Activated CD8-positive, alpha-beta T cell treated with anti-CD3 and anti-CD28 coated beads, Interleukin-2, amount 10 ng/mL, durations not matched to agents 7 days and 5 days (primary cell): Measurements from ENCODE around the gene ODC1. TPM values are rescaled to one million over a fixed set of nuclear protein-coding genes. Genes with fewer than 3 reads are reported as not detected.
"Not testable (repeated sequence)": the region's sequence is repeated elsewhere in the genome, so short reads cannot be mapped to it uniquely, and the experiment has no call there.

Experiments used
- ATAC-seq: fragments of 150-1000 bp; cut with Tn5 transposase; one replicate; pipeline ENCODE4 v1.10.0; 2021; ENCODE audit warnings: moderate library complexity
- CTCF ChIA-PET: fragments of 350-600 bp; sonication (Branson Sonifier 250); formaldehyde crosslinking; loops from one replicate; lab custom pipeline; 2021; ENCODE audit warnings: antibody characterized with exemption; lab: Charles Lee
- POLR2A ChIA-PET: fragments of 350-600 bp; sonication (Branson Sonifier 250); formaldehyde crosslinking; loops from one replicate; lab custom pipeline; 2021; ENCODE audit warnings: antibody characterized with exemption; lab: Charles Lee
- DNase-seq: peaks from one replicate; pipeline ENCODE4 v3.0.0-alpha.2; 2020
- H3K27ac Mint-ChIP-seq: one replicate; pipeline ENCODE4 v1.8.0; 2021; ENCODE audit warnings: mild to moderate bottlenecking, mixed read lengths
- H3K27me3 Mint-ChIP-seq: one replicate; pipeline ENCODE4 v1.8.0; 2021; ENCODE audit warnings: low read depth, mixed read lengths
- H3K36me3 Mint-ChIP-seq: one replicate; pipeline ENCODE4 v1.8.0; 2021; ENCODE audit warnings: low read depth, mixed read lengths
- H3K4me1 Mint-ChIP-seq: one replicate; pipeline ENCODE4 v1.8.0; 2021; ENCODE audit warnings: low read depth, mixed read lengths
- H3K4me3 Mint-ChIP-seq: one replicate; pipeline ENCODE4 v1.8.0; 2021; ENCODE audit warnings: mild to moderate bottlenecking, mixed read lengths
- H3K9me3 Mint-ChIP-seq: one replicate; pipeline ENCODE4 v1.8.0; 2022; ENCODE audit warnings: mixed read lengths; ENCODE audit not compliant: insufficient read depth
- total RNA-seq, 2 experiments: library from RNA; stranded (reverse); gene quantifications; one replicate each; pipeline ENCODE4 v1.2.3, GENCODE V29; 2021

ODC1 gene
- 10 to 100 TPM; 54.4 to 54.6 TPM for total RNA-seq

DNA sequence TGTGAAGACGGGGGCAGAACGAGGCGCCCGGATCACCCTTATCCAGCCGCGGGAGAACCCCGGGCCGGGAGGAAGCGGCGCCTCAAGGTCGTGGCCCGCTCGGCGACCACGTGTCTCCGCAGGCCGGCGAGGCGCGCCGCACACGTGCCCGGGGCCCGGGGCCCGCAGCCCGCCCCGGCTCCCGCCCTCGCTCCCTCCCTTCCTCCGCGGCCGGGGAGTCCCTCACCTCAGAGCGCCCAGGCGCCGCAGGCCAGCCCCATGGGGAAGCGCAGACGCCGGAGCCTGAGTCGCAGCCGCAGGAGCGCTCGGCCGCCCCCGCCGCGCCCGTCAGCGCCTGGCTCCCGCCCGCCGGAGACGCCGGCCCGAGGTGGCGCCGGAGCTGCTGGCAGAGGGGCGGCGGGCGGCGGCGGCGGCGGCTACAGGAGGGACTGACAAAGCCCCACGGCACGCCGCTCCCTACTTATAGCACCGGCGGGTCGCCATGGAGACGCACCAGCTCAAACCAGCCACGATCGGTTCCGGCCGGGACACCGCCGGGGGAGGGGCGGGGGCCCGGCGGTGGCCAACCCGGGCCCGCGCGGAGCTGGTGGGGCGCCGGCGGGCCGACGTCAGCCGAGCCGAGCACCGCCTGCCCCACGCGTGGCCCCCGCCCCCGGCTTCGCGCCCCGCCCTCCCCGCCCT, at the start of gene ODC1:
Gene ODC1 (minus strand): TSS at position 433 of the 681 bp plus-strand sequence. CDS start 3,295 bp downstream, outside the sequence.
- Mint-ChIP-seq H3K36me3 (peaks cover 22% of the 10 kb centered on the region), H3K27me3 (no peaks in the 10 kb centered on the region), H3K4me3 (peak within 1 kb of the TSS; percentile 87), H3K27ac (peak within 1 kb of the TSS; percentile 91), H3K9me3 (no peaks in the 10 kb centered on the region), H3K4me1 (peaks cover 43% of the 10 kb centered on the region)
- ChIA-PET POLR2A (interaction anchor here (0.7 to 1.9 kb wide), 10 partner anchors 13 to 330 kb away, joined by 3 to 6 read pairs (median 4); partner anchors contain the start of genes NOL10 and RRM2), CTCF (interaction anchor here (0.7 to 5.1 kb wide), 15 partner anchors 8 to 649 kb away, joined by 3 to 47 read pairs (median 4); partner anchors contain the start of gene NOL10)
- peak; percentile 96 for DNase-seq
- ATAC-seq: peak; percentile 87

DNA sequence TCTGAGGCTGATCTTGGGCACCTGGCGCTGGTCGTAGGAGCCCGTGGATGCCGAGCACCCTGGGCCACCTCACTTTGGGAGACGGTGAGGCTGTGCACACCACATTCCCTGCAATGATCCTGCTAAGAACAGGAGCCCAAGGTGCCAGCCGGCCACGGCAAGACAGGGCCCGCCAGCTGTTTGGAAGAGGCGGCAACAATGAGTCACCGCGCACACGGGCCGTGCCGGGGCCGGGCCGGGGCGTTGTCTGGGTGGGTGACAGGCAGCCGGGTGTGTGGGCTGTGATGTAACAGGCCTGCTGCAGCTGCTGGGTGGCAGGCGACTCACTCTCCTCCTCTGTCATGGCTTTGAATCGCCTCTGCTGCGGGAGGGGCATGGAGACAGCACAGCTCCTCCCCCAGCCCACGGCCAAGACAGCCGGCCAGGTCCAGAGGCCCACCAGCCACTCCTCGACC, 49.7 kb upstream of the ODC1 start:
- ATAC-seq (peak; percentile 46), DNase-seq (peak; percentile 45)
- Mint-ChIP-seq H3K27ac (no peak overlapping the region), H3K36me3 (no peaks in the 10 kb centered on the region), H3K9me3 (no peaks in the 10 kb centered on the region), H3K4me3 (no peak overlapping the region), H3K27me3 (peaks cover 25% of the 10 kb centered on the region), H3K4me1 (peaks cover 14% of the 10 kb centered on the region)
- CTCF ChIA-PET: no interaction called here
- POLR2A ChIA-PET: no interaction called here

DNA sequence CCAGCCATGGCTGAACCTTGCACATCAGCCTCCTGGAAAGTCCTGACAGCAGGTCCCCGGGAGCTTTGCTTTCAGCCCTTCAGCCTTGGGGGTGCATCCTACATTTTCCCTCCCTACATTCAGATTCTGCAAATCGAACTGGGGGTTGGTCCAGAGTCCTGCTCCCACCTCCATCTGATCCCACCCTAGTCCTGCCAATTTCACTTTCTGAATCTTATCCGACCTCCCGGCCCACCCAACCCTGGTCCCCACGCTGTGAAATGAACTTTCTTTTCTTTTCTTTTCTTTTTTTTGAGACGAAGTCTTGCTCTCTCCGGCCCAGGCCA, 47.8 kb upstream of the ODC1 start:
- DNase-seq: no peak
- ATAC-seq: no peak
- peaks cover 14% of the 10 kb centered on the region for H3K4me1 Mint-ChIP-seq
- no peak overlapping the region for H3K4me3 Mint-ChIP-seq
- H3K27ac Mint-ChIP-seq: no peak overlapping the region
- H3K27me3 Mint-ChIP-seq: peaks cover 28% of the 10 kb centered on the region
- POLR2A ChIA-PET: no interaction called here
- no peaks in the 10 kb centered on the region for H3K36me3 Mint-ChIP-seq
- no peaks in the 10 kb centered on the region for H3K9me3 Mint-ChIP-seq
- CTCF ChIA-PET: no interaction called here

DNA sequence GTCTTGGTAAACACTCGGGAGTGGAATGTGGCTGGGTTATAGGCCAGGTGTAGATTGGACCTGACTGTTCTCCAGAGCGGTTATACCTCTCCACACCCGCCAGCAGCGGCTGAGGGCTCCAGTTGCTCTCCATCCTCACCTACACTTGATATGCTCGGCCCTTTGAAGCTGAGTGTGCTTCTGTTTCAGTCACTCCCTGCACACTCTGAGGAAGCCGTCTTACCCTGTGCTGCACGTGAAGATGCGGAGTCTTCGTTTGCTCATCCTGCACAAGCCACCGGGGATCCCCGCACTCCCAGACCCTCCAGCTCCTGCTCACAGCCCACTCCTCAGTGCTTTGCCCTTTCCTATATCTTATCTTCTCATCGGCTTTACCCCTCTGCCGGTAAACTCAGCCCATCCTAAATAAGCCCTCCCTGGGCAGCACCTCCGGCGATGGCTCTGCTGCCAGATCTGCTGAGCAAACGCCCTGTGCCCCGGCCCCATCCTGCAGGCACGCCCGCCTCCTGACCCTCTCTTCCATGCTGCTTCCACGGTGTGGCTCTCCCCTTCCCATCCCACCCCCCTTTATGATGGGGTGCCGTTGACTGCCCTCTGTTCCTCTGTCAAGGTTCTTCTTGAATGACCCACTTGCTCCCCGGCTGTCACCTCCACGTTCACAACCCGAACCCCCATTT, 47.3 kb upstream of the ODC1 start:
- POLR2A ChIA-PET: no interaction called here
- Mint-ChIP-seq H3K9me3 (no peaks in the 10 kb centered on the region), H3K36me3 (no peaks in the 10 kb centered on the region), H3K4me1 (peaks cover 14% of the 10 kb centered on the region), H3K27me3 (peaks cover 28% of the 10 kb centered on the region), H3K27ac (no peak overlapping the region), H3K4me3 (no peak overlapping the region)
- ATAC-seq (no peak), DNase-seq (no peak)
- CTCF ChIA-PET: no interaction called here

DNA sequence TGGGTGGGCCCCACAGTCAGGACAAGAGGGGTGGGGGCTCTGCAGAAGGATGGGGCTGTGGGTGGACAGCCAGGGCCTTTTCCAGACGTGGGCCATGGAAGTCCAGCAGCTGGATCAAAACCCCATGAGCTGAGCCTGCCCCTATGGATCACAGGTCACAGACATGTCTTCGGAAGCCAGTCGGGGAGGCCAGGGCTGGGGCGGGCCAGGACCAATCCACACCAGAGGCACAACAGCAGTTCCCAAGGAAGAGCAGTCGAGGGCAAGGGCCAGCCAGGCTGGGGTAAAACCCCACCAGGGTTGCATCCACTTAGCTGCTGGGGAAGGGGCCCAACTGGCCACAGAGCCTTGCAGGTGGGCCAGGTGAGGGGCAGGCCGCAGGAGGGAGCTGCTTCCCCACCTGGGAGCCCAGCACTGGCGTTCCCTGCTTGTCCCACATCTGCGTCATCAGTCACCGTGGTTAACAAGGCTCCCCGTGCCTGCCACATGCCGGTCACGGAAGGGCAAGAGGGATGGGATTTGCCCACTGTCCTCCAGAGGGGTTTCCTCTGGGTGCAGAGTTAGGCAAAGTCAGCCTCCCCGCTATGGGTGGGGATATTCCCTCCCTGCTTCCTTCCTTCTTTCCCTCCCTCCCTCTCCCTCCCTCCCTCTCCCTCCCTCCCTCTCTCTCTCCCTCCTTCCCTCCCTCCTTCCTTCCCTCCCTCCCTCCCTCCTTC, 46.4 kb upstream of the ODC1 start:
- no peak overlapping the region for H3K27ac Mint-ChIP-seq
- no peaks in the 10 kb centered on the region for H3K9me3 Mint-ChIP-seq
- no peaks in the 10 kb centered on the region for H3K36me3 Mint-ChIP-seq
- no peak for ATAC-seq
- ChIA-PET CTCF (no interaction called here), POLR2A (no interaction called here)
- no peak overlapping the region for H3K4me3 Mint-ChIP-seq
- peaks cover 28% of the 10 kb centered on the region for H3K27me3 Mint-ChIP-seq
- no peak for DNase-seq
- H3K4me1 Mint-ChIP-seq: peaks cover 14% of the 10 kb centered on the region

DNA sequence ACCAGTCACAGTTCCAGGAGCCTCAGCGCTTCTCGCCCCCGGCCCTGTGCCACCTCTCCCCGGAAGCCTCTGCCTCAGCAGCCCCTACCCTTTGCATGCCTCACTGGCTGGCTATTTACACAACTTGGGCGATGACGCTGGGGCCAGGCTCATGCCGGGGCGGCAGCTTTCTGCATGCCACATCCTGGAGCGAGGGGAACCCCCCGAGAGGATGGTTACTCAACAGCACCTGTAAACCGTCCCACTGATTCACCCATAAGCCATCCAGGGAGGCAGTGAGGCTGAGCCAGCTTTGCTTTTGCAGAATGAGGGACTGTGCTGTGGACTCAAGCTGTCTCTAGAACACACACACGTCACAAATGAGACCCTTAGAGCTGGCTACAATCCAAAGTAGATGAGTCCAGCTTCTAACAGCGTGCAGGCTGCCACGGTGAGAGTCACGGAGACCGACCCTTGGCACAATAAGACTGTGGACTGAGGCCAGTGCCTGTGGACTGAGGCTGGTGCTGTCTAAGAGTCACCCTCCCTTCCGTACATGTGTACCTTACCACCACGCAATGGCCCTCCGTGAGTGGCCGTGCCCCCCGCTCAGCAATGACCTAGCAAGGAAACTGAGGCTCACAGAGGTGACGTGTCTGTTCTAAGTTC, 45.6 kb upstream of the ODC1 start:
- H3K4me1 Mint-ChIP-seq: peaks cover 14% of the 10 kb centered on the region
- ATAC-seq: peak; percentile 97
- peak; percentile 84 for DNase-seq
- H3K4me3 Mint-ChIP-seq: no peak overlapping the region
- H3K27ac Mint-ChIP-seq: peak overlapping the region; percentile 77
- no peaks in the 10 kb centered on the region for H3K36me3 Mint-ChIP-seq
- ChIA-PET POLR2A (interaction anchor here (0.6 to 1.1 kb wide), 2 partner anchors 16 to 46 kb away, joined by 3 read pairs; partner anchors contain the start of gene ODC1), CTCF (no interaction called here)
- no peaks in the 10 kb centered on the region for H3K9me3 Mint-ChIP-seq
- peaks cover 24% of the 10 kb centered on the region for H3K27me3 Mint-ChIP-seq

DNA sequence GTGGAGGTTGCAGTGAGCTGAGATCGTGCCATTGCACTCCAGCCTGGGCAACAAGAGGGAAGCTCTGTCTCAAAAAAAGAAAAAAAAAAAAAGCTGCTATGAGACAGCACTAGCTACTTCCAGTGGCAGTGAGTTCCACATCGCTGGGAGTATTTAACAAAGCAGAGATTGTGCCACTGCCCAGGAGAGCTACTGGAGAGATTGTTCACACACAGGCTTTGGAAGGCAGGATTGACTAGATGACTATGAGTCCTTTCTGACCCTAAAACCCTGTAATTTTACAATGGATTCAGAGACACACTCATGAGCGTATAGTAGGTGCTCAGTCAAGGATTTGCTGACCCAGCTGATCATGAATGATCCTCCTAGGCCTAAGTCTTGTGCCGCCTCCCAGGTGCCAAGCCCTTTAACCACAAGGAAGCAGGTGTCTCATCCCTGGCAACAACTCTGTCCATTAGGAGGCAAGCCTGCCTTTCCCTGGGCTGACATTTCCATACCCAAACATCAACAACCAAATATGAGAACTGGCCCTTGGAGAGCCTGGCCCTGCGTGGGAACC, 45.0 kb upstream of the ODC1 start:
- H3K27ac Mint-ChIP-seq: peak overlapping the region; percentile 77
- peaks cover 14% of the 10 kb centered on the region for H3K4me1 Mint-ChIP-seq
- DNase-seq: no peak
- no peaks in the 10 kb centered on the region for H3K9me3 Mint-ChIP-seq
- no peaks in the 10 kb centered on the region for H3K36me3 Mint-ChIP-seq
- ATAC-seq: peak; percentile 6
- CTCF ChIA-PET: no interaction called here
- peaks cover 22% of the 10 kb centered on the region for H3K27me3 Mint-ChIP-seq
- POLR2A ChIA-PET: interaction anchor here (0.6 to 1.1 kb wide), 2 partner anchors 16 to 45 kb away, joined by 3 read pairs; partner anchors contain the start of gene ODC1
- H3K4me3 Mint-ChIP-seq: no peak overlapping the region

DNA sequence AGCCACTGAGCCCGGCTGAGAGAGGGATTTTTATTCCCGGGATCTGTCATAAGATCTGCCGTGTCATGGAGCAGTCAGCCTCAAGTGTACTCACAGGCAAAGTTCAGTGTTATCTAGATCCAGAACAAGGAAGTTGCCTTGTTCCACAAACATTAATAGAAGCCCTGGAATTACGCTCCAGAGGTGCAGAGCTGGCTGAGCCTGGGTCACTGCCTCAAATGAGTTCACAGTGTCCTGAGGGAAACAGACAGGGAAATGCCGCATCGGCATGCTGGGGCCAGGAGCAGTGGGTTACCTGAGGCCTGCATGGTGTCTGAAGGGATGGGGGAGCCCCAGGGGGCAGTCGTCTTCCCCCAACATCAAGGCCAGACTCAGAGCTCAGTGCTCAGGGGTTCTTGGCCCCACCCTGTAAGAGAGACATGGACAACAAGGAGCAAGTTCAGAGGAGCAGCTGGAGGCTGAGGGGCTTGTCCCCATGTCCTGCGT, 42.7 kb upstream of the ODC1 start:
- Mint-ChIP-seq H3K4me3 (no peak overlapping the region), H3K27me3 (peaks cover 20% of the 10 kb centered on the region), H3K9me3 (no peaks in the 10 kb centered on the region), H3K4me1 (peaks cover 14% of the 10 kb centered on the region), H3K27ac (no peak overlapping the region), H3K36me3 (no peaks in the 10 kb centered on the region)
- ChIA-PET POLR2A (no interaction called here), CTCF (no interaction called here)
- DNase-seq (no peak), ATAC-seq (no peak)

DNA sequence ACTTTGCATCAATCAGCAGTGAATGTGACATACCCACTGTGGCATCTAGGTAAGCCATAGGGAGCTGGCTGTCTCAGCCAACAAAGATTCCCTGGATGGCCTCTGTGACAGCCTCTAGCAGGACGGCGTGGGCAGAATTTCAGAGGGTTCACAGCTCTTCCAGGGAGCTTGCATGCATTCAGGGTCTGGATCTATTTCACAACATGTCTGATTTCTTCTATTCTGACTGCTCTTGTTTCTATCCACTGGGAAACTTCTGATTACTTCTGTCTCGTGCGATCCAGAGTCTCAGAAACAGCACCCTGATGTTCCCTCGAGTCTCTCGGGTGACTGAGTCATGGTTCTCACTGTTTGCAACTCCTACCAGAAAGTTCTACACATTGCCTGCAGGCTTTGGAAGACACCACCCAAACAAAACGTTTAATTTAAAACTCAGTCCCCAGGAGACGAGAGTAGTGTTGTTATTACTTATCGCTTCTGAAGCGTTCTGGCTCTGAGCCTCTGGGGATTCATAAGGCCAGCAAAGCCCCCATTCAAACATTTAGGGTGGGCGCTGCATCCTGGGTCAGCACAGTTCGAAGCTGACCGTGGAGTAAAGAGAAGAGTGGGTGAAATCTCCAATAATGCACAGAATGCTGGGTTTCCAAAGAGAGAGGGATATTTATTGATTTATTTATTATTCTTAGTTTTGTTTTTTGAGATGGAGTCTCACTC, 41.9 kb upstream of the ODC1 start:
- ChIA-PET POLR2A (no interaction called here), CTCF (no interaction called here)
- ATAC-seq: no peak
- Mint-ChIP-seq H3K27ac (no peak overlapping the region), H3K36me3 (no peaks in the 10 kb centered on the region), H3K27me3 (peaks cover 21% of the 10 kb centered on the region), H3K4me3 (no peak overlapping the region), H3K4me1 (peaks cover 13% of the 10 kb centered on the region), H3K9me3 (no peaks in the 10 kb centered on the region)
- DNase-seq: no peak

DNA sequence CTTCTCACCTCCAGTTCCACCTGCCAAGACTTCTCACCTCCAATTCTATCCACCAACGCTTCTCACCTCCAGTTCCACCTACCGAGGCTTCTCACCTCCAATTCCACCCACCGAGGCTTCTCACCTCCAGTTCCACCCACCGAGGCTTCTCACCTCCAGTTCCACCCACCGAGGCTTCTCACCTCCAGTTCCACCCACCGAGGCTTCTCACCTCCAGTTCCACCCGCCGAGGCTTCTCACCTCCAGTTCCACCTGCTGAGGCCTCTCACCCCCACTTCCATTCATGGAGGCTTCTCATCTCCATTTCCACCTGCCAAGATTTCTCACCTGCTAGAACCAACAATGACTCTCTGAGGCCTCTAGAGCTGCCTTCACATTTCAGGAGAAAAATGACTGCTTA, 40.0 kb upstream of the ODC1 start:
- DNase-seq, CTCF ChIA-PET, H3K27ac Mint-ChIP-seq, H3K4me3 Mint-ChIP-seq, H3K4me1 Mint-ChIP-seq, H3K9me3 Mint-ChIP-seq, H3K36me3 Mint-ChIP-seq, ATAC-seq, POLR2A ChIA-PET: not testable (repeated sequence)
- peaks cover 35% of the 10 kb centered on the region for H3K27me3 Mint-ChIP-seq

DNA sequence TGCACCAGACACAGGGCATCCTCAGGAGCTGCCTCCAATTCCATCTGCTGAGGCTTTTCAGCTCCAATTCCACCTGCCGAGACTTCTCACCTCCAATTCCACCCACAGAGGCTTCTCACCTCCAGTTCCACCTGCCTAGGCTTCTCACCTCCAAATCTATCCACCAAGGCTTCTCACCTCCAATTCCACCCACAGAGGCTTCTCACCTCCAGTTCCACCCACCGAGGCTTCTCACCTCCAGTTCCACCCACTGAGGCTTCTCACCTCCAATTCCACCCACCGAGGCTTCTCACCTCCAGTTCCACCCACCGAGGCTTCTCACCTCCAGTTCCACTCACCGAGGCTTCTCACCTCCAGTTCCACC, 39.6 kb upstream of the ODC1 start:
- H3K27ac Mint-ChIP-seq, ATAC-seq, DNase-seq, H3K4me1 Mint-ChIP-seq, H3K9me3 Mint-ChIP-seq, H3K36me3 Mint-ChIP-seq, POLR2A ChIA-PET, H3K4me3 Mint-ChIP-seq, CTCF ChIA-PET: not testable (repeated sequence)
- H3K27me3 Mint-ChIP-seq: peaks cover 35% of the 10 kb centered on the region
